Measurements from ENCODE around the gene NCOA7. TPM values are rescaled to one million over a fixed set of nuclear protein-coding genes. Genes with fewer than 3 reads are reported as not detected.
A peak's percentile ranks its signal among the peaks of the same experiment; 100 is the strongest.
"Not testable (repeated sequence)": the region's sequence is repeated elsewhere in the genome, so short reads cannot be mapped to it uniquely, and the experiment has no call there.

The NCOA7 gene
- total RNA-seq, 1 donor from 2014 or later: 38.5 TPM

- peak; percentile 78 to 86 for DNase-seq (ENCODE audit: low read depth in 2 of 2)
Observed at GRCh38 chr6:125791151-125791819, 525 bp downstream of the NCOA7 start.

DNA sequence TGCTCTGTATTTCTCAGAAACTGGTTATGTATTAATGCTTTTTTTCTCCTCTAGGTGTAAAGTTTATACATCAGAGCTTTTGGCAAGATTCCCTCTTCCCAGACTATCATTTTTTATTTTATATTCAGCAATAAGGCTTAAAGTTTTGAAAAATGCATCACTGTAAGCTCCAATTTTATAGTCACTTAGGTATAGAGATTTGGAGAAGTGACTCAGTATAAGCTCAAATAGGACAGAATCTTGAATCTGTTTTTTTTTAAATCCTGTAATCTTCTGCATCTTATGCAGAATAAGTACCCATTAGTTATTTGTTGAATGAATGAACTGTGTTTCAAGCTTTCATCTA lies 1.0 kb downstream of the NCOA7 start:
- DNase-seq (ENCODE audit: low read depth in 2 of 2): no peak

DNA sequence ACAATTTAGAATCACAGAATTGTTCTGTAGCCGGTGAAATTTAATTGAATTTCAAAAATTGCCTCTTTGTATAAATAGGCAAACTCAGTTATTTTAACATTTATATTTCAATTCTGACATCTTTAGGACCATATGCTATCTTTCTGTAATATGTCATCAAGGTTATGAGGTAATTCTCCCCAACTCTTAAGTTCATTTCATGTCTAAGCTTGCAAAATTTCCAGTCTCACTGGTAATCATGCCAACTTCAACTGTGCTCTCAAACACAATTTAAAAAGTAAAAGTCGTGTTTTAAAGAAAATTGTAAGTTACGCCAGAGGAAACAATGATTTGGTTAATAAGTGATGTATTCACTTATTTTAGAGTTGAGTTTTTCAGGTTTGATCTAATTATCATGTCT lies 1.4 kb downstream of the NCOA7 start:
- no peak for DNase-seq (ENCODE audit: low read depth in 2 of 2)

DNA sequence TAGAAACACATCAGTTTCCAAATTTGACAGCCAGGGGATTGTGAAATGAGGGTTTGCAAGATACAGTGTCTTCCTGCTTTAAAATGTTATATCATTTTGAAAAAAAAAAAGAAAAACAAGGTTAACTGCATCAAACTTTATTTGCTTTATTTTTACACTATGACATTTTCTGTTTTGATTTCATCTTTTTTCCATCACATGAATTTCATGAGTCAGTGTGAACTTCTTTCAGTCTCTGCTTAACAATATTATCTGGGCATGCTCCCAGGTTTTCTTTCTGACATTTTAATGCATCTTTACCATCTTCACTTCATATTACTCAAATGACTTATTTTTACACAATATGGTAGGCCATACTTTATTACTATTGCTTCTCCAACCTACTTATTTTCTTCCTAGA lies 1.9 kb downstream of the NCOA7 start:
- peak; percentile 51 to 87 for DNase-seq (ENCODE audit: low read depth in 2 of 2)

GRCh38 chr6:125793280-125793679 lies 2.5 kb downstream of the NCOA7 start:
- DNase-seq (ENCODE audit: low read depth in 2 of 2): peak; percentile 43 to 67

GRCh38 chr6:125793863-125794262 lies 3.1 kb downstream of the NCOA7 start:
- DNase-seq (ENCODE audit: low read depth in 2 of 2): peak; percentile 52 to 65

DNA sequence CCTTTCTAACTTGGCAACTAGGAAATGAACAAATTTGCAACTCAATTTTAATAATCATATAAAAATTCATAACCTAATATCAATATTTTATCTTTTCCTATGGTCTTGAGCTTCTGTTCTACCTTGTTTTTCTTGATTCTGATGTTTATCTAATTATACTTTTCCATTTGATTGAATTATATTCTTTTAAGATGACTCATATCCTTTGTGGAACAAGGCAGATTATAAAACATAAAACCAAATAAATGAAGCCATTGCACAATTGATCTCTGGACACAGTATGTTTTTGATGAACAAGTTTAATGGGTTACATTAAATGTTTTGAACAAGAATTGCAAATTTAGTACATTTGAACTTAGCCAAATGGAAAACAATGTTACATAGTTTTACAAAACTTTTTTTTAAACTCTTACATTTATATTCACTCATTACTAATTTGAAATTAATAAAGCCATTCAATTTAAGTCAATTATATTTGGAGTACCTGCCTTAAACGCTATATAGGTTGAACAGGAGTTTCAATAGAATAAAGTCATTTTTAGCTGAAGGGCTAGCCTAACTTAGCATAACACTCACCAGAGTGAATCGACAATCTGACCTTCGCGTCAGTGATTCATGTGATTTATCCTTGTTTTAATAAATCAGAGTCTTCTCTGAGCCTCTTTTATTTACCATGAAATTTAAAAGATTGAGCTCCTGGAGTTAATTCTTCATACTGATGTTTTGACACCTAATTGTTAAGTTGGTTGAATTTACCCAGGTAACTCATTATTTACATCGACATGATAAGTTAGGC lies 3.8 kb downstream of the NCOA7 start:
- DNase-seq (ENCODE audit: low read depth in 2 of 2): peak; percentile 43 to 71

- DNase-seq (ENCODE audit: low read depth in 2 of 2): no peak
Observed at GRCh38 chr6:125795301-125795700, 4.5 kb downstream of the NCOA7 start.

GRCh38 chr6:125797120-125797885 lies 6.5 kb downstream of the NCOA7 start:
- DNase-seq (ENCODE audit: low read depth in 2 of 2): no peak

- no peak for DNase-seq (ENCODE audit: low read depth in 2 of 2)
Observed at GRCh38 chr6:125797886-125798444, 7.2 kb downstream of the NCOA7 start.

- DNase-seq (ENCODE audit: low read depth in 2 of 2): no peak
Observed at GRCh38 chr6:125798734-125799508, 8.2 kb downstream of the NCOA7 start.

DNA sequence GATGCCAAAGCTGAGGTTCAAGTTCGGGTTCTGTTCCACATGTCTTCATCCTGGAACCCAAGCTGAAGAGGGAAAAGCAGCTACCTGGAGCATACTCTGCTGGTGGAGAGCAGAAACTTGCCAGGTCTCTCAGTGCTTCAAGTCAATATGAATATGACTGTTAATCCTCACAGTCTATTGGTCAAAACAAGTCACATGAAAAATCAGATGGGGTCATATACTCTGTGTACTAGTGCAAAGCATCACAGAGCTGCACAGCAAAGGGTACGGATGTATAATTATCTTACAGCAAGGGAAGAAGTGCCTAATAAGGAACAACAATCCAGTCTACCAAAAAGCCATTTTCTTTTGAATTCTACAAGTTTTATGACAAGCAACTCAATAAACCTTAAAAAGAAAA lies 11.6 kb downstream of the NCOA7 start:
- DNase-seq (ENCODE audit: low read depth in 2 of 2): no peak

DNA sequence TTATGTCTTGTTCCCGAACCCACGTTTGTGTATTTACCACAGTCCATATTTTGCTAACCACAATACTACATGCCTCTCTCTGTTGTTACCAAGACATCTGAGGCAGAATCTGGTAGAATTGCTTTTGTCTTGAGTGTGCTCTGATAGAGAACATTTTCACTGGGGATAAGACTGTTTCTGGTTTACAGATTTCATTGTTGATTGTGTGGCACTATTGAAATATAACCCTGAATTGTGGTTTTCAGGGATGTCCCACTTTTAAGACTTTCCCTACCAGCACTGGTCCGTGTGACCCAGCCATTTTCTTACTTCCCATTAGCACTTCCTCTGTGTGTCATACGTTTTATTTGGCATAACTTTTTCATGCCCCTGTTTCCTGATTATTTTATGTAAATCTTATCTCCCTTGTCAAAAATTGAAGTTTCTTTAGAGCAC lies 12.2 kb downstream of the NCOA7 start:
- peak; percentile 89 to 94 for DNase-seq (ENCODE audit: low read depth in 2 of 2)

DNA sequence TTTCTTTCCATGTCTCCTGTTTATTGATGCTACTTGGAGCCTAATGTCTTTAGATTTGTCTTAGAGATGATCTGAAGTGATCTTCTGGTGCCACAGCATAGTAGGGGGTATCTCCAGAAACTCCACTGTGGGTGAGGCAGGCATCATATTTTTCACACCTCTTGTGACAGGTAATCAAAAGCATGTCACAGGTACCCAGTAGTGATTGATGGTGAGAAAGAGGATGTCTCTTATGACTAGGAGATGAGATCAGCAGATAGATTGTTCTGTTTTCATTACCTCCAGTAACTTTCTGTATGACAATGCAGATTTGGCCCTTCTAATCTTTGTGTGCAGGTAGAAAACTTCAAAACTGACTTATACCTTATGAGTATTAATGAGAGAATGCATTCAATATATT lies 13.5 kb downstream of the NCOA7 start:
- DNase-seq (ENCODE audit: low read depth in 2 of 2): peak; percentile 34 to 40

DNA sequence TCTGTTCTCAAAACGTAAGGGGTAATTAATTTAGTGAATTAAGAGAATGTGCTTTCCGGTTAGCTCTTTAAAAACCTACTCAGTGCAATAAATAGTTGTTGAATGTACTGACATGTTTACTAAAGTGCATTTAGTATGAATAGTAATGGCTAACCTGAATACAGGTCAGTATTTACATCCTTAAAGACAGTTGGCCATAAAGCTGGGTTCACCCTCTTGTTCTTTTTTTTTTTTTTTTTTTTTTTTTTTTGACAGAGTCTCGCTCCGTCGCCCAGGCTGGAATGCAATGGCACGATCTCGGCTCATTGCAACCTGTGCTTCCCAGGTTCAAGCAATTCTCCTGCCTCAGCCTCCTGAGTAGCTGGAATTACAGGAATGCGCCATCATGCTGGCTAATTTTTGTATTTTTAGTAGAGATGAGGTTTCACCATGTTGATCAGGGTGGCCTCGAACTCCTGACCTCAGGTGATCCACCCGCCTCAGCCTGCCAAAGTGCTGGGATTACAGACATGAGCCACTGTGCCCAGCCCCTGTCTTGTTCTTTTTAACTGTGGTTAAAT lies 14.2 kb downstream of the NCOA7 start:
- DNase-seq (ENCODE audit: low read depth in 2 of 2): not testable (repeated sequence)

GRCh38 chr6:125806813-125807212 lies 16.1 kb downstream of the NCOA7 start:
- DNase-seq (ENCODE audit: low read depth in 2 of 2): no peak

DNA sequence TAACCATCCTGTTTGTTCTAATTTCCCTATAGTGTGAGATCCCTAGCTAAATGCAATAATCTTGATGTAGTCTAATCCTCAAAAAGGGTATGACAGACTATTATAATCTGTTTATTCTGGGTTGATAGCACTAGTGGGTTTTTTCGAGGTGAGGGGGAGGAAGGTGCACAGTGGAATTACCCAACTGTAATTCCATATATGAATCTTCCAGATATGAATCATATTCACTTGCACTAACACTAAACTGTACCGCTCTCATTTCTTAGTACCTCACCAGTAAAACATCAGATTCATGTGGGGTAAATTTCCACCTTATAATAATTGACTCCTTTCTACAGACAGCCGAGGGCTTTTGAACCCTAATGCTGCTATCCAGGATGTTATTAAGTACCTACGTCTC lies 16.5 kb downstream of the NCOA7 start:
- DNase-seq (ENCODE audit: low read depth in 2 of 2): no peak

- DNase-seq (ENCODE audit: low read depth in 2 of 2): no peak
Observed at GRCh38 chr6:125808060-125808459, 17.3 kb downstream of the NCOA7 start.

DNA sequence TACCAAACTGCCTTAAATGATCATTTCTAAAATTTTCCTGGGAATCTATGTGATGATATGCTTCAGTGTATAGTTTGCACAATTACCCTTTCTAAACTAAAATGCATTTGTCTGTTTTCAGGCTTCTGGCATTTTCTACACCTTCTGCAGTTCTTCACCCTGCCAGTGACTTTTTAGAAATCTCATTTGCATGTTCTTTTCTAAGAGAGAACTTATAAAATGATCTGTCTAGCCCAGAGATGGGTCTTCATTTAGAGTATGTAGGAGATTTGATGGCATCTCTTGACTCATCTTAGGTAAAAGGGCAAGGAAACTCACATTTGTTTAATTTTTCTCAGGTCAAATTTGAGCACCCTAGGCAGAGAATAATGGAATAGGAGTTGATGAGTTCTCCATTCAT lies 17.8 kb downstream of the NCOA7 start:
- DNase-seq (ENCODE audit: low read depth in 2 of 2): no peak

DNA sequence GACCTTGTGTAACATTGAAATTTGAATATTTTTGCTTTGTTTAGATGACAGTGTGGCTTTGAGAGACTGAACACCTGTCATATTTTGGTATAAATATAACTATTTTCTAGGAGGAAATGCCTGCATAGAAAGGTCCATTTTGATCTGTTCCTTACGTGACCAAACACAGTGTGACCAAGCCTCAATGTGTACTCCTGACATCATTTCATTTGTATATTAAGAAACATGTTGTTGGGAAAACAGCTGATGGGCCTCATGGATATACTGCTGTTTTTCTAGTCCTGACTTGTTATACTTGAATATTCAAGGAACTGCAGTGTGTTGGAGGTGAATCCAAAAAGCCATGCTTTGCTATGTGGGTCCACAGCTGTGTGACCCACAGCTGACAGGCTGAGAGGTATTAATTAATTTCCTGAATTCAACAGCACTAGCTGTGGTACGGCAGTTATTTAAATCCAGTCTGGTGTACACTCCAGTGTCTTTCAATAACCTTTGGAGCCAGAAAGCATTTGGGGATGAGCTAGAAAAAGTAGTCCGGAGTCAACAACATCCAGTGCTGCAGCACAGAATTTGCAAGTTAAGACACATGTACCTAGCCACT lies 18.9 kb downstream of the NCOA7 start:
- DNase-seq (ENCODE audit: low read depth in 2 of 2): no peak

- DNase-seq (ENCODE audit: low read depth in 2 of 2): no peak
Observed at GRCh38 chr6:125810445-125810844, 19.7 kb downstream of the NCOA7 start.
